H1 (cell line): Measurements from ENCODE around the gene KDM6B. TPM values are rescaled to one million over a fixed set of nuclear protein-coding genes. Genes with fewer than 3 reads are reported as not detected.

Experiments used
- ASH2L ChIP-seq: fragments of 200-600, 300-600 bp; sonication (generic); IDR thresholded peaks from one replicate; pipeline ENCODE4 v1.7.1; 2017; ENCODE audit warnings: low read length
- CBX5 ChIP-seq: fragments of 300-800, 300-1000 bp; sonication (generic); IDR thresholded peaks from 2 replicates; pipeline ENCODE4 v1.7.1; 2016; ENCODE audit warnings: antibody characterized with exemption, low read length, low read depth
- CHD2 ChIP-seq: IDR thresholded peaks from 2 replicates; pipeline ENCODE4 v1.6.1; 2012; ENCODE audit warnings: low read length, improper control_type of control experiment
- CREB1 ChIP-seq: IDR thresholded peaks from 2 replicates; pipeline ENCODE4 v1.6.1; 2012; ENCODE audit warnings: inconsistent platforms
- MAX ChIP-seq: IDR thresholded peaks from 2 replicates; pipeline ENCODE4 v1.6.1; 2012; ENCODE audit warnings: inconsistent platforms
- POLR2A ChIP-seq, 2 experiments: IDR thresholded peaks; 1 replicate in 1 of 2; 2 replicates in 1 of 2; pipeline ENCODE4 v1.6.1; 2011; ENCODE audit warnings: low read depth in 2 of 2, low read length in 2 of 2, mild to moderate bottlenecking in 2 of 2; ENCODE audit errors: control extremely low read depth in 1 of 2
- RBBP5 ChIP-seq: IDR thresholded peaks from 2 replicates; pipeline ENCODE4 v1.7.1; 2012; ENCODE audit warnings: low read depth, mild to moderate bottlenecking, inconsistent platforms, low read length, moderate library complexity, borderline replicate concordance
- RFX5 ChIP-seq: IDR thresholded peaks from 2 replicates; pipeline ENCODE4 v1.6.1; 2011; ENCODE audit warnings: low read depth, low read length, improper control_type of control experiment, borderline replicate concordance
- RNF2 ChIP-seq: fragments of 200-900, 300-1000 bp; sonication (generic); IDR thresholded peaks from 2 replicates; pipeline ENCODE4 v1.7.1; 2016; ENCODE audit warnings: borderline replicate concordance, low read depth, mild to moderate bottlenecking, antibody characterized with exemption, low read length; ENCODE audit not compliant: poor library complexity, severe bottlenecking; ENCODE audit errors: missing control alignments
- RXRA ChIP-seq: IDR thresholded peaks from 2 replicates; pipeline ENCODE4 v1.6.1; 2011; ENCODE audit warnings: low read depth, mild to moderate bottlenecking, low read length, moderate library complexity; ENCODE audit not compliant: insufficient read depth
- SIN3A ChIP-seq, 2 experiments: IDR thresholded peaks in 1 of 2; conservative IDR thresholded peaks in 1 of 2; 2 replicates each; pipeline ENCODE4 v1.6.1; 2011 to 2012; ENCODE audit warnings: low read length in 2 of 2, improper control_type of control experiment in 1 of 2, low read depth in 1 of 2, mild to moderate bottlenecking in 1 of 2
- SIX5 ChIP-seq: IDR thresholded peaks from 2 replicates; pipeline ENCODE4 v1.6.1; 2011; ENCODE audit warnings: mild to moderate bottlenecking, low read depth, low read length
- TAF7 ChIP-seq: optimal IDR thresholded peaks from 2 replicates; pipeline ENCODE3; 2011; ENCODE audit warnings: low read depth, mild to moderate bottlenecking, inconsistent platforms, low read length, moderate library complexity, borderline replicate concordance
- TBP ChIP-seq: IDR thresholded peaks from 2 replicates; pipeline ENCODE4 v1.6.1; 2011; ENCODE audit warnings: low read depth, low read length, improper control_type of control experiment
- YY1 ChIP-seq: IDR thresholded peaks from 2 replicates; pipeline ENCODE4 v1.6.1; 2011; ENCODE audit warnings: low read depth, mild to moderate bottlenecking, low read length
- polyA plus RNA-seq, 7 experiments: library from polyadenylated mRNA; depleted of rRNA in 3 of 7; stranded (reverse) in 5 of 7; unstranded in 2 of 7; fragments of >200 nt in 5 of 7; fragments of 200-250 nt in 2 of 7; gene quantifications; 1 replicate in 5 of 7; 2 replicates in 1 of 7; 4 replicates in 1 of 7; pipeline versions ENCODE4 v1.2.1 to v1.2.3, GENCODE V29; 2011 to 2013; ENCODE audit warnings: missing spikeins in 2 of 7, mixed read lengths in 2 of 7
- total RNA-seq: library from RNA; stranded (reverse); fragmentation: NEBNext Ultra II Directional; extraction: Animal tissue kit (Norgen Biotek cat#: 25700); gene quantifications from 2 replicates; pipeline ENCODE4 v1.2.1, GENCODE V29; 2021

The KDM6B gene
- total and polyA plus RNA-seq, 2 of the 8 experiments (the other 6 are each of a cell fraction or from before 2014, with no cell fraction given) = 0.48 to 3.7 TPM

DNA sequence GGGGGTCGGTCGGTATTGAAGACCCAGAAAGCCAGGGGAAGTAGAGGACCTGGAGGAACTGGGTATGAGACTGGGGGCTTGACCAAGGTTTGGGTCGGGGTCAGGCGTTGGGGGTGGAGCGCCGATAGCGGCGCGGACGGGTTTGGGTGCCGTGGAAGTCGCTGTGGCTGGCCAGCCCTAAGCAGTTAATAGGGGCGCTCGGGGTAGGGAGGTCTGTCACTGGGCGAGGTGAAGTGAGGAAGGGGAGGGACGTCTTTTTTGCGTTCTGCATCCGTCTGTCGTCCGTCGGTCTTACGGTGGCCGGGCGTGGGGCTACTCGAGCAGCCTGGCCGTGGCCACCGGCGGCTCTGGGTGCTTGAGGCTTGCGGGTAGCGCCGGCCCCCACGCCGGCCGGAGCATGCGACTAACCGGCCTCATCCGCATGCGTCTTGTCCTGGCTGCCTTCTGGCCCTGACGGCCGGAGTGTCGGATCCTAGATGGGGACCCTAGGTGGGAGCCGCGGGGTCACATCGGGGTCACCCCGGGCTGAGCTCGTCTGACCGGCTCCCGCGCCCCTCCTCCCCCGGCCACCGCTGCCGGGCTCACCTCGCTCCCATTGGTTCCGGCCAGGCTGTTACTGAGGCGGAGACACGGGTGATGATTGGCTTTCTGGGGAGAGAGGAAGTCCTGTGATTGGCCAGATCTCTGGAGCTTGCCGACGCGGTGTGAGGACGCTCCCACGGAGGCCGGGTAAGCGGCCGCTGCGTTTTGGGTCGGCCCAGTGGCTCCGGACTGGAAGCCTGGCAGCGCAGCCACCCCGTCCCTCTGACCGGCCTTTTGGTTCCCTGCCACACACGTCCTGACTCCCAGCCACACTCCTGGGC is 10.5 kb downstream of the KDM6B start (continued):
- TF ChIP-seq SIN3A (conservative IDR thresholded peaks at IDR 0.05 in 1 of 2, IDR thresholded peaks at IDR 0.05 in 1 of 2; ENCODE audit: low read depth in 1 of 2, low read length in 2 of 2) = peak in 1 of 2 experiments; percentile 58; a peak in 1 of 4 replicates
- TF ChIP-seq RNF2 = no peak
- TF ChIP-seq TAF7 = no peak
- TF ChIP-seq CHD2 = peak; percentile 71
- no peak for TF ChIP-seq YY1
- TF ChIP-seq TBP = 0 out of 2 replicates have a peak, but pooled peaks have one; percentile 34
- no peak for TF ChIP-seq SIX5
- 0 out of 2 replicates have a peak, but pooled peaks have one; percentile 64 for TF ChIP-seq RBBP5
- TF ChIP-seq CREB1 = peak; percentile 75
- peak; percentile 21 for TF ChIP-seq ASH2L
- TF ChIP-seq CBX5 = no peak
- peak; percentile 89 for TF ChIP-seq RXRA
- peak; percentile 77; the same call in 1 of the 2 replicates for TF ChIP-seq RFX5
- TF ChIP-seq POLR2A (IDR thresholded peaks at IDR 0.05; ENCODE audit: control extremely low read depth in 1 of 2, low read depth in 2 of 2, low read length in 2 of 2) = peak in 1 of 2 experiments; percentile 20; a peak in 1 of 3 replicates
- TF ChIP-seq MAX = 0 out of 2 replicates have a peak, but pooled peaks have one; percentile 38
